NOMO-1 treated with dmso at 0.1 percent for 144 hours (cell line): Measurements from ENCODE around the gene RTBDN.
A peak's percentile ranks its signal among the peaks of the same experiment; 100 is the strongest.

ENCODE experiments used
- DNase-seq: peaks from one replicate; lab custom pipeline; 2025; ENCODE audit not compliant: unreplicated experiment; lab: John Stamatoyannopoulos, UW

RTBDN gene

GRCh38 chr19:12793290-12794195 is 40.8 kb downstream of the RTBDN start:
- peak; percentile 68 for DNase-seq

- no peak for DNase-seq
Measured at GRCh38 chr19:12792853-12793289, 41.5 kb downstream of the RTBDN start.

GRCh38 chr19:12792051-12792852 is 42.1 kb downstream of the RTBDN start:
- DNase-seq = peak; percentile 62

GRCh38 chr19:12791345-12792050 is 42.9 kb downstream of the RTBDN start, which contains the start of gene JUNB:
Gene JUNB, plus strand, starts transcription at chr19:12791486. Its CDS starts 286 bp downstream, at chr19:12791772.
- DNase-seq = peak; percentile 93

GRCh38 chr19:12790628-12791344 is 43.6 kb downstream of the RTBDN start:
- DNase-seq = no peak

GRCh38 chr19:12789904-12790619 is 44.3 kb downstream of the RTBDN start:
- DNase-seq = peak; percentile 98

GRCh38 chr19:12789098-12789903 is 45.1 kb downstream of the RTBDN start:
- no peak for DNase-seq

GRCh38 chr19:12788682-12789097 is 45.7 kb downstream of the RTBDN start:
- no peak for DNase-seq

- no peak for DNase-seq
Measured at GRCh38 chr19:12788042-12788681, 46.2 kb downstream of the RTBDN start.

- DNase-seq = no peak
Measured at GRCh38 chr19:12787458-12787857, 46.9 kb downstream of the RTBDN start.

GRCh38 chr19:12786952-12787351 is 47.4 kb downstream of the RTBDN start:
- no peak for DNase-seq

GRCh38 chr19:12786141-12786870 is 48.1 kb downstream of the RTBDN start:
- peak; percentile 67 for DNase-seq

GRCh38 chr19:12785431-12786031 is 48.8 kb downstream of the RTBDN start:
- DNase-seq = peak; percentile 80

GRCh38 chr19:12784871-12785430 is 49.4 kb downstream of the RTBDN start:
- no peak for DNase-seq

GRCh38 chr19:12784394-12784870 is 49.9 kb downstream of the RTBDN start:
- DNase-seq = no peak

- no peak for DNase-seq
Measured at GRCh38 chr19:12783849-12784393, 50.5 kb downstream of the RTBDN start.
